Skin of body (tissue), 2 donors: ENCODE data around the gene CHI3L1. TPM values are rescaled to one million over a fixed set of nuclear protein-coding genes. Genes with fewer than 3 reads are reported as not detected.

ENCODE experiments used
- DNase-seq: peaks from one replicate; lab custom pipeline; 2025; lab: John Stamatoyannopoulos, UW
- total RNA-seq: library from RNA; depleted of rRNA; stranded (reverse); fragments of >200 nt; gene quantifications from one replicate; pipeline ENCODE4 v1.2.3, GENCODE V29; 2014

CHI3L1 gene
- total RNA-seq, 1 donor from 2014 or later: 42.2 TPM

DNA sequence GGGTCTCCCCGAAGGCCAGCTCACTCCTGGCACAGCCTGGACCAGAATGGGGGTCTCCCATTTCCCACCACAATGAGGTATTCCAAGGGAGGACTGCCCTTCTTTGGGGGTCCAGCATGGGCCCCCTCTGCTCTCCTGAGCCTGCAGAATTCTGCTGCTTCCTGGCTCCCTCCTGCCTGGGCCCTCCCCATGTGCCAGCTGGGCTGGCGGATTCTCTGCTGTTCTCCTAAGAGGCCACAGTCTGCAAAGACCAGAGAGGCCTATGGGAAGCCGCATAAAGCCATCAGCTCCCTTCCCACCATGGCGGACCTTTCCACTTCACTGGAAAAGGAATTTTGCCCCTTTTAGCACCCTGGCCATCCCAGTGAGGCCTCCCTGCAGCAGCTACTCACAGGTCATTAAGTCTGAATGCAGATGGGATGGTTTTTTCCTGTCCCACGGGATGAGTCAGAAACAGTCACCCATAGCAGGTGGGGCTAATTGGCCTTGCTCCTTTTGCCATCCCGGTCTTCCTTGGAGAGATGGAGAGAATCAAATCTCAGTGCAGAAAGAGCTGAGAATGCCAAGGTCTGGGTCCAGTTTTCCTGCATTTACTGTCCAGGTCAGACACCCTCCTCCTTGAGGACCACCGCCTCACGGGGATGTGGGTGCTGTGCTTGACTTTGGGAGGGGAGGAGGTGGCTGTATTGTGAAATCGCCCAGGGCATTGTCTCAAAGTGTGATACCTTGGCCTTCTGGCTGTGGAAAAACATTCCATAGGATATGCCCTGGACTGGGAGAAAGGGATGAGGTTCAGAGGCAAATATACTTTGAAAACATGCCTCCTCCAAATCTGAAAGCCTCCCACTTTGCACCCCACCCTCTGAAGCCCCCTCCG, 34.1 kb downstream of the CHI3L1 start:
- no peak for DNase-seq

- DNase-seq: no peak
Measured at GRCh38 chr1:203151362-203152157, 34.9 kb downstream of the CHI3L1 start.

GRCh38 chr1:203150511-203151297, 35.8 kb downstream of the CHI3L1 start:
- no peak for DNase-seq

GRCh38 chr1:203149188-203149840, 37.2 kb downstream of the CHI3L1 start:
- DNase-seq: no peak

- no peak for DNase-seq
Measured at GRCh38 chr1:203148579-203148978, 37.9 kb downstream of the CHI3L1 start.

DNA sequence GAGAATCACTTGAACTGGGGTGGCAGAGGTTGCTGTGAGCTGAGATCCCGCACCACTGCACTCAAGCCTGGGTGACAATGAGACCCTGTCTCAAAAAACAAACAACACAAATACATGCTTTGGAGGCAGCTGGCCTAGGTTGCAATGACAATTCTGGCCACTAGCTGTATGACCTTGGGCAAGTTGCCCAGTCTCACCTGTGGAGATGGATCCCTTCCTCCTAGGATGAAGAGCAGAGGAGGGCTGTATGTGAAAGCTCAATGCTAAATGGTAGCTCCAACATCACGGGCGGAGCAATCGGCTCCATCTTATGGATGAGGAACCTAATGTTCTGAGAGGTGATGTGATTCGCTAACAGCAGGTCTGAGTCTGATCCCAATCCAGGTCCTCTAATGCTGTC, 38.4 kb downstream of the CHI3L1 start:
- DNase-seq: no peak

DNA sequence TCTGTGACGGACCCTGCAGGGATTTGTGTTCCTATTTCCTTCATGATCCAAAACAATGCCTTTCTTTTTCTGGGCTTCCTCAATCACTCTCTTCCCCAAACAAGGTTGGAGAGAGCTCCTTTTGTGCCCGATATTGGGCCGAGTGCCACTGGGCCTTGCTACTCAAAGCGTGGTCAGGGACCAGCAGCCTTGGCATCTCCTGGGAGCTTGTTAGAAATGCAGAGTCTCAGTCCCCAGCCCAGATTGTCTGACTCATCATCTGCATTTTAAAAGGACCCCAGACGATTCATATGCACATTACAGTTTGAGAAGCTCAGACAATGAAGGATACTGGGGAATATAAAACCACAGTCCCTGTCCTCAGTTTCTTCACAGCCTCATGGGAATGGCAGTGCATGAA, 39.1 kb downstream of the CHI3L1 start:
- DNase-seq: no peak

- no peak for DNase-seq
Measured at GRCh38 chr1:203146537-203146936, 40.0 kb downstream of the CHI3L1 start.

GRCh38 chr1:203146042-203146369, 40.5 kb downstream of the CHI3L1 start:
- DNase-seq: no peak

DNA sequence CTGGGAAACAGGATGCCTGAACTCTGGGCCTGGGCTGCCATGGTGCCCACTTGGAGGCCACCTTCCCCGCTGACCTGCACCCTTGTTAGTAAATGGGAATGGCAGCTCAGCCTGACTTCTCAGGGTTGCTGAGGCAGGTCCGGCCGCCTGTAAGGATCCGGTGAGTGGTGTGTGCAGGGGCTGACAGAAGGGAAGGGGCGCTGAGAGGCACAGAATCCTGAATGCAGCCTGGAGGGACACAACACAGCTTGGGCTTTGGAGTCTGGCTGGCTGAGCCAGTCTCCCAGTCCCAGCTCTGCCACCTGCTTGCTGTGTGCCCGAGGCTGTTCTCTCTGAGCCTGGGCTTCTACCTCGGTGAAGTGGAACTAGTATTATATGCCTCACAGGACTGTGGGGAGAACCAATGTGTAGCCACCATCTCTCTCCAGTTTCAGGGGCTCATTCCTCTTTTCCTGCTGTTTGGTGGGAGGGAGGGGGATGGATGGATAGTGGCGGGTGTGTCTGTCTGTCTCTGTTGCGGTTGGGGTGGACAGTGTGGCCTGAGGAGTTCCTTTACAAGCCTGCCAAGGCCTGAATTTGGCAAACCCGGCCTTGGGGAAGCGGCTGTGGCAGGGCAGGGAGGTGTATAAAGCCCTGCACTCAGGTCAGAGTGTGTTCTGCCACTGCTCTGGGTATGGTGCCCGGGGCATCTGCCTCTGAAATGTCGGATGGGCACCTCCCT, 41.0 kb downstream of the CHI3L1 start:
- no peak for DNase-seq

DNA sequence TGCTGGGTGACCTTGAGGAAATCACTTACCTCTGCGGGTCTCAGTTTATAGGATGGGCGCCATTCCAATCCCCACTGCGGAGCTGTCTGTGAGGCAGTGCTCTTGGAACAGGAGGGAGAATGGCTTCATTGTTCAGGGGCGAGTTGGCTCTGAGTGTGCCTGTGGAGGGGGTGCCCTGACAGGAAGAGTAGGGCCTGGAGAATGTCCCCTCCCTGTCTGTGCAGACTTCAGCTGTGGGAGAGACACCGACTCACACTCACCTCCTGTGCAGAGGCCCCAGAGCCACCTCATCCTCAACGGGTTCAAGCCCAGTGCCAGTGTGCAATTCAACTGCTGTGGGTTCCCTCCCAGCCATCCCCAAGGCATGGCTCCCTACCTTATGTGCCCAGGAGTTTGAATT, 41.8 kb downstream of the CHI3L1 start:
- no peak for DNase-seq

- DNase-seq: no peak
Measured at GRCh38 chr1:203143641-203144040, 42.9 kb downstream of the CHI3L1 start.

GRCh38 chr1:203142684-203143408, 43.7 kb downstream of the CHI3L1 start:
- no peak for DNase-seq

DNA sequence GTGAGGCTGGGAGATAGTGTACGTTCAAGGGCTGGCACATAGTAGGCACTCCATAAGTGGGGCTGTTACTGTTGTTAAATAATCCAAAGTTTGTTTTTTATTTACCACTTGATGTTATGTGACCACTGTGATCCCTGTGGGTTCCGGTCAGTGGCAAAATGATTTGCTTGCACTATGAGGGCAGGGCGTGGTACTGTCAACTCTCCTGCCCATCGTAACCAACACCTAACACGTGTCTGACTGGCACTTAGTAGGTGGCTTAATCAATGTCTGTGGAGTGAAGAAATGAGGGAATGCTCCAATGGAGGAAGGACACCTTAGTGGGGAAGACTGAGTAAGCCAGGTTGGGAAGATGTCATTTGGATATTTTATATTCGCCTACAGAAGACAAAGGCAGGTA, 44.4 kb downstream of the CHI3L1 start:
- DNase-seq: no peak

GRCh38 chr1:203140743-203141520, 45.6 kb downstream of the CHI3L1 start:
- DNase-seq: no peak

GRCh38 chr1:203139976-203140475, 46.5 kb downstream of the CHI3L1 start:
- no peak for DNase-seq

GRCh38 chr1:203138066-203138465, 48.4 kb downstream of the CHI3L1 start:
- no peak for DNase-seq

GRCh38 chr1:203137324-203137723, 49.2 kb downstream of the CHI3L1 start:
- no peak for DNase-seq

GRCh38 chr1:203136409-203137042, 50.0 kb downstream of the CHI3L1 start:
- no peak for DNase-seq
